HCT116 (cell line): ENCODE results near the gene CRB1. TPM values are rescaled to one million over a fixed set of nuclear protein-coding genes. Genes with fewer than 3 reads are reported as not detected.

Source experiments
- ATAC-seq: fragments of 200-7000 bp; cut with Tn5 transposase; 2 replicates; pipeline ENCODE4 v1.9.1; 2020; ENCODE audit warnings: mild to moderate bottlenecking, moderate library complexity
- BruUV-seq: library from RNA; stranded (reverse); fragments of 400-500 nt; replicated peaks from 2 replicates; lab custom pipeline; 2021; lab: Mats Ljungman, UMichigan
- CTCF ChIA-PET: fragments of 300-600 bp; sonication (Branson Sonifier 250); formaldehyde crosslinking; loops from one replicate; lab custom pipeline; 2021; ENCODE audit warnings: antibody characterized with exemption; lab: Charles Lee
- POLR2A ChIA-PET: fragments of 300-600, 350-600 bp; sonication (Branson Sonifier 250); formaldehyde crosslinking; loops from one replicate; lab custom pipeline; 2021; ENCODE audit warnings: antibody characterized with exemption; lab: Charles Lee
- RAD21 ChIA-PET, 2 experiments: fragments of 300-600 bp; sonication (Branson Sonifier 250); formaldehyde crosslinking; loops; one replicate each; lab custom pipeline; 2023; ENCODE audit warnings: low total read pairs in 2 of 2; ENCODE audit not compliant: uncharacterized antibody in 2 of 2, unreplicated experiment in 2 of 2, low non-redundant PET in 1 of 2; lab: Charles Lee
- DNase-seq: peaks from one replicate; pipeline ENCODE4 v3.0.0-alpha.2; 2010; ENCODE audit warnings: low read depth, low spot score
- H2AFZ ChIP-seq: fragments of 200-600 bp; shearing (Covaris generic), sonication (generic); 2 replicates; pipeline ENCODE4 v1.6.1; 2017; ENCODE audit warnings: low read depth, mixed run types, mixed read lengths, antibody characterized with exemption, low read length; ENCODE audit not compliant: poor library complexity, severe bottlenecking
- H3K27ac ChIP-seq: 2 replicates; pipeline ENCODE4 v1.5.1; 2012; ENCODE audit warnings: low read depth, low read length
- H3K27me3 ChIP-seq: fragments of 200-600 bp; sonication (generic); 2 replicates; pipeline ENCODE4 v1.6.1; 2016; ENCODE audit warnings: mixed run types, low read length, mixed read lengths; ENCODE audit not compliant: insufficient read depth
- H3K36me3 ChIP-seq, 2 experiments: fragments of 200-500 bp in 1 of 2; fragments of 200-600 bp in 1 of 2; sonication (Bioruptor generic) in 1 of 2; sonication (generic) in 1 of 2; 2 replicates each; pipeline versions ENCODE4 v1.5.1 to v1.6.1; 2014 to 2016; ENCODE audit warnings: low read length in 2 of 2, inconsistent platforms in 1 of 2, mixed read lengths in 1 of 2, mixed run types in 1 of 2; ENCODE audit not compliant: insufficient read depth in 2 of 2, control insufficient read depth in 1 of 2
- H3K4me1 ChIP-seq, 2 experiments: fragments of 200-600 bp in 1 of 2; sonication (generic) in 1 of 2; 2 replicates each; pipeline versions ENCODE4 v1.5.1 to v1.6.1; 2012 to 2017; ENCODE audit warnings: low read length in 2 of 2, inconsistent platforms in 1 of 2, mild to moderate bottlenecking in 1 of 2, mixed read lengths in 1 of 2, mixed run types in 1 of 2, moderate library complexity in 1 of 2; ENCODE audit not compliant: insufficient read depth in 2 of 2, control insufficient read depth in 1 of 2
- H3K4me2 ChIP-seq: fragments of 200-600 bp; sonication (generic); 2 replicates; pipeline ENCODE4 v1.6.1; 2017; ENCODE audit warnings: mixed run types, low read length, mixed read lengths
- H3K4me3 ChIP-seq, 2 experiments: fragments of 200-600 bp in 1 of 2; sonication (generic) in 1 of 2; replicated peaks in 1 of 2; 2 replicates each; pipeline ENCODE4 v1.5.1; 2011 to 2016; ENCODE audit warnings: low read length in 2 of 2, control low read depth in 1 of 2, low read depth in 1 of 2, mild to moderate bottlenecking in 1 of 2, mixed read lengths in 1 of 2, mixed run types in 1 of 2
- H3K79me2 ChIP-seq: fragments of 200-600 bp; sonication (generic); 2 replicates; pipeline ENCODE4 v1.6.1; 2017; ENCODE audit warnings: mild to moderate bottlenecking, mixed run types, low read length, moderate library complexity, mixed read lengths; ENCODE audit not compliant: insufficient read depth
- H3K9ac ChIP-seq: fragments of 200-600 bp; sonication (generic); 2 replicates; pipeline ENCODE4 v1.6.1; 2016; ENCODE audit warnings: low read length, mixed read lengths
- H3K9me2 ChIP-seq: fragments of 200-600 bp; sonication (generic), shearing (Covaris generic); 2 replicates; pipeline ENCODE4 v1.6.1; 2017; ENCODE audit warnings: mixed run types, mild to moderate bottlenecking, moderate library complexity; ENCODE audit not compliant: insufficient read depth
- H3K9me3 ChIP-seq, 2 experiments: fragments of 200-500 bp in 1 of 2; fragments of 200-600 bp in 1 of 2; sonication (Bioruptor generic) in 1 of 2; sonication (generic) in 1 of 2; 2 replicates each; pipeline ENCODE4 v1.6.1; 2014 to 2017; ENCODE audit warnings: low read length in 2 of 2, mixed read lengths in 2 of 2, inconsistent platforms in 1 of 2, low read depth in 1 of 2, mild to moderate bottlenecking in 1 of 2, mixed run types in 1 of 2, moderate library complexity in 1 of 2; ENCODE audit not compliant: control insufficient read depth in 1 of 2, insufficient read depth in 1 of 2
- H4K20me1 ChIP-seq: fragments of 200-600 bp; sonication (generic), shearing (Covaris generic); 2 replicates; pipeline ENCODE4 v1.6.1; 2017; ENCODE audit warnings: mixed run types, mild to moderate bottlenecking, moderate library complexity; ENCODE audit not compliant: insufficient read depth
- ATF3 ChIP-seq: IDR thresholded peaks from 2 replicates; pipeline ENCODE4 v1.6.1; 2012
- CBX3 ChIP-seq: IDR thresholded peaks from 2 replicates; pipeline ENCODE4 v1.6.1; 2012; ENCODE audit warnings: low read depth
- CEBPB ChIP-seq: IDR thresholded peaks from 2 replicates; pipeline ENCODE4 v1.6.1; 2012; ENCODE audit warnings: low read depth
- EGR1 ChIP-seq: IDR thresholded peaks from 2 replicates; pipeline ENCODE4 v1.6.1; 2012; ENCODE audit warnings: low read depth
- ELF1 ChIP-seq: IDR thresholded peaks from 2 replicates; pipeline ENCODE4 v1.6.1; 2012; ENCODE audit warnings: low read depth, borderline replicate concordance
- EZH2phosphoT487 ChIP-seq: fragments of 200-600 bp; IDR thresholded peaks from 2 replicates; pipeline ENCODE4 v1.6.1; 2018; ENCODE audit warnings: antibody characterized with exemption, borderline replicate concordance
- FOSL1 ChIP-seq: IDR thresholded peaks from 2 replicates; pipeline ENCODE4 v1.6.1; 2012; ENCODE audit warnings: low read depth
- JUND ChIP-seq: IDR thresholded peaks from 2 replicates; pipeline ENCODE4 v1.6.1; 2012
- POLR2AphosphoS5 ChIP-seq: IDR thresholded peaks from 2 replicates; pipeline ENCODE4 v1.6.1; 2011; ENCODE audit warnings: mild to moderate bottlenecking, low read depth, low read length, moderate library complexity
- RAD21 ChIP-seq: IDR thresholded peaks from 2 replicates; pipeline ENCODE4 v1.6.1; 2012; ENCODE audit warnings: low read depth, mild to moderate bottlenecking
- SP1 ChIP-seq: IDR thresholded peaks from 2 replicates; pipeline ENCODE4 v1.6.1; 2012; ENCODE audit warnings: low read depth
- TCF7L2 ChIP-seq: IDR thresholded peaks from 2 replicates; pipeline ENCODE4 v1.7.0; 2011; ENCODE audit warnings: borderline replicate concordance, inconsistent platforms; ENCODE audit not compliant: insufficient read depth, insufficient read length; ENCODE audit errors: extremely low read depth
- YY1 ChIP-seq: IDR thresholded peaks from 2 replicates; pipeline ENCODE4 v1.6.1; 2011; ENCODE audit warnings: low read length, low read depth, moderate library complexity, mild to moderate bottlenecking; ENCODE audit not compliant: insufficient replicate concordance; ENCODE audit errors: extremely low read depth
- ZFX ChIP-seq: fragments of 450-650 bp; IDR thresholded peaks from 2 replicates; pipeline ENCODE4 v1.6.1; 2017
- ZNF274 ChIP-seq: fragments of 200-500 bp; sonication (Bioruptor generic); IDR thresholded peaks from 2 replicates; pipeline ENCODE4 v1.6.1; 2014; ENCODE audit warnings: mild to moderate bottlenecking, low read depth, low read length, inconsistent platforms
- intact Hi-C: fragments of 100-400 bp; cut with micrococcal nuclease; formaldehyde crosslinking; loops from 2 replicates; pipeline ENCODE4 v1.10.0; 2022
- total RNA-seq: library from RNA; stranded (reverse); gene quantifications from one replicate; pipeline ENCODE4 v1.2.1, GENCODE V29; 2021; ENCODE audit not compliant: unreplicated experiment
- TF ChIP-seq, protein P1 (sequence below), 3 experiments: fragments of 200-600 bp in 1 of 3; sonication (generic) in 1 of 3; IDR thresholded peaks in 2 of 3; conservative IDR thresholded peaks in 1 of 3; 2 replicates each; pipeline ENCODE4 v1.5.1; 2012 to 2017; ENCODE audit warnings: low read depth in 2 of 3, low read length in 2 of 3, antibody characterized with exemption in 1 of 3, borderline replicate concordance in 1 of 3, control low read depth in 1 of 3, mild to moderate bottlenecking in 1 of 3, mixed read lengths in 1 of 3, mixed run types in 1 of 3, moderate library complexity in 1 of 3; ENCODE audit not compliant: insufficient read depth in 1 of 3
- TF ChIP-seq, protein P2 (sequence below): IDR thresholded peaks from 2 replicates; pipeline ENCODE4 v1.6.1; 2012

Gene CRB1
- total RNA-seq, 1 experiment from 2014 or later: 0.07 TPM

GRCh38 chr1:197360068-197360467 lies 92.0 kb downstream of the CRB1 start:
- Histone ChIP-seq H3K4me1 (no peaks in the 10 kb centered on the region), H3K4me2 (no peak overlapping the region), H3K4me3 (no peak overlapping the region), H3K9ac (no peak overlapping the region), H3K9me2 (no peaks in the 10 kb centered on the region), H3K27me3 (no peaks in the 10 kb centered on the region), H3K36me3 (no peaks in the 10 kb centered on the region), H3K9me3 (no peaks in the 10 kb centered on the region), H3K79me2 (no peaks in the 10 kb centered on the region), H2AFZ (no peak overlapping the region)
- intact Hi-C loops: no loop called here
- CTCF ChIA-PET: no interaction called here
- BruUV-seq: no TSS peak
- POLR2A ChIA-PET: no interaction called here
- ATAC-seq (no peak), DNase-seq (no peak)
- TF ChIP-seq, protein P1, sequence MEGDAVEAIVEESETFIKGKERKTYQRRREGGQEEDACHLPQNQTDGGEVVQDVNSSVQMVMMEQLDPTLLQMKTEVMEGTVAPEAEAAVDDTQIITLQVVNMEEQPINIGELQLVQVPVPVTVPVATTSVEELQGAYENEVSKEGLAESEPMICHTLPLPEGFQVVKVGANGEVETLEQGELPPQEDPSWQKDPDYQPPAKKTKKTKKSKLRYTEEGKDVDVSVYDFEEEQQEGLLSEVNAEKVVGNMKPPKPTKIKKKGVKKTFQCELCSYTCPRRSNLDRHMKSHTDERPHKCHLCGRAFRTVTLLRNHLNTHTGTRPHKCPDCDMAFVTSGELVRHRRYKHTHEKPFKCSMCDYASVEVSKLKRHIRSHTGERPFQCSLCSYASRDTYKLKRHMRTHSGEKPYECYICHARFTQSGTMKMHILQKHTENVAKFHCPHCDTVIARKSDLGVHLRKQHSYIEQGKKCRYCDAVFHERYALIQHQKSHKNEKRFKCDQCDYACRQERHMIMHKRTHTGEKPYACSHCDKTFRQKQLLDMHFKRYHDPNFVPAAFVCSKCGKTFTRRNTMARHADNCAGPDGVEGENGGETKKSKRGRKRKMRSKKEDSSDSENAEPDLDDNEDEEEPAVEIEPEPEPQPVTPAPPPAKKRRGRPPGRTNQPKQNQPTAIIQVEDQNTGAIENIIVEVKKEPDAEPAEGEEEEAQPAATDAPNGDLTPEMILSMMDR (IDR thresholded peaks at IDR 0.05 in 2 of 3, conservative IDR thresholded peaks at IDR 0.05 in 1 of 3; ENCODE audit: borderline replicate concordance in 1 of 3, insufficient read depth in 1 of 3, low read depth in 2 of 3, low read length in 2 of 3): no peak
- TF ChIP-seq SP1 (no peak), FOSL1 (no peak), YY1 (no peak), CEBPB (no peak), ZFX (no peak), POLR2AphosphoS5 (no peak), ZNF274 (no peak), RAD21 (no peak), ATF3 (no peak), TCF7L2 (no peak), EGR1 (no peak), EZH2phosphoT487 (no peak), ELF1 (no peak), JUND (no peak), CBX3 (no peak)
- TF ChIP-seq, protein P2, sequence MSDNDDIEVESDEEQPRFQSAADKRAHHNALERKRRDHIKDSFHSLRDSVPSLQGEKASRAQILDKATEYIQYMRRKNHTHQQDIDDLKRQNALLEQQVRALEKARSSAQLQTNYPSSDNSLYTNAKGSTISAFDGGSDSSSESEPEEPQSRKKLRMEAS: no peak
- TF ChIP-seq, all 23 proteins: peak for 0
- RAD21 ChIA-PET: no interaction called here
- no peaks in the 10 kb centered on the region for H4K20me1 ChIP-seq
- no peak overlapping the region for H3K27ac ChIP-seq
